K562 (cell line): Measurements from ENCODE around the gene RAB12. TPM values are rescaled to one million over a fixed set of nuclear protein-coding genes. Genes with fewer than 3 reads are reported as not detected.

ENCODE experiments used
- ATAC-seq: fragments of 200-7000 bp; cut with Tn5 transposase; 3 replicates; pipeline ENCODE4 v1.9.1; 2020; ENCODE audit warnings: moderate library complexity
- BruUV-seq: library from RNA; stranded (reverse); fragments of 400-500 nt; replicated peaks from 2 replicates; lab custom pipeline; 2021; lab: Mats Ljungman, UMichigan
- CTCF ChIA-PET: fragments of 300-600 bp; formaldehyde crosslinking; extraction: SDS; loops from one replicate; lab custom pipeline; 2021; ENCODE audit warnings: low intra/inter-chr PET ratio; lab: Yijun Ruan, JAX
- POLR2A ChIA-PET: fragments of 300-600, 350-650 bp; sonication (Branson Sonifier 250); formaldehyde crosslinking; extraction: SDS; loops from one replicate; lab custom pipeline; 2021; ENCODE audit warnings: antibody characterized with exemption, inconsistent platforms; lab: Yijun Ruan, JAX
- DNase-seq, 4 experiments: peaks; one replicate each; pipeline versions ENCODE4 v3.0.0 to v3.0.0-alpha.2; 2011 to 2018; ENCODE audit warnings: low spot score in 3 of 4, mixed read lengths in 3 of 4; ENCODE audit errors: extremely low read depth in 1 of 4
- FAIRE-seq: peaks from 2 replicates; lab custom pipeline; 2011; peaks lifted over from hg19 to GRCh38; lab: Jason Lieb, UNC
- H2AFZ ChIP-seq: 2 replicates; pipeline ENCODE4 v1.6.0; 2011; ENCODE audit warnings: low read depth, low read length, control low read depth, inconsistent platforms
- H3K27ac ChIP-seq: fragments of 200-600 bp; 3 replicates; pipeline ENCODE4 v1.8.0; 2011; ENCODE audit warnings: low read depth, mild to moderate bottlenecking, control low read depth, inconsistent platforms, low read length, moderate library complexity, mixed read lengths; ENCODE audit errors: extremely low read depth
- H3K27me3 ChIP-seq, 2 experiments: fragments of 300-600 bp in 1 of 2; 2 replicates in 1 of 2; 3 replicates in 1 of 2; pipeline versions ENCODE4 v1.6.0 to v1.8.0; 2011; ENCODE audit warnings: inconsistent platforms in 2 of 2, low read length in 2 of 2, mild to moderate bottlenecking in 1 of 2, mixed read lengths in 1 of 2, moderate library complexity in 1 of 2; ENCODE audit not compliant: control insufficient read depth in 2 of 2, insufficient read depth in 2 of 2
- H3K36me3 ChIP-seq: fragments of 300-600 bp; 3 replicates; pipeline ENCODE4 v1.8.0; 2011; ENCODE audit warnings: mild to moderate bottlenecking, low read length, inconsistent platforms; ENCODE audit not compliant: control insufficient read depth, insufficient read depth
- H3K4me1 ChIP-seq, 2 experiments: fragments of 200-600 bp in 1 of 2; replicated peaks in 1 of 2; 2 replicates in 1 of 2; 3 replicates in 1 of 2; pipeline versions ENCODE4 v1.5.1 to v1.8.0; 2011; ENCODE audit warnings: inconsistent platforms in 2 of 2, low read length in 2 of 2, mild to moderate bottlenecking in 1 of 2, mixed read lengths in 1 of 2, moderate library complexity in 1 of 2; ENCODE audit not compliant: control insufficient read depth in 2 of 2, insufficient read depth in 2 of 2
- H3K4me2 ChIP-seq: 2 replicates; pipeline ENCODE4 v1.6.1; 2011; ENCODE audit warnings: low read length, control low read depth, inconsistent platforms, mixed read lengths; ENCODE audit not compliant: insufficient read depth
- H3K4me3 ChIP-seq: fragments of 200-600 bp; sonication (generic), shearing (Covaris generic); 2 replicates; pipeline ENCODE4 v1.5.1; 2016; ENCODE audit warnings: control low read depth, inconsistent platforms
- H3K79me2 ChIP-seq: fragments of 200-600 bp; 3 replicates; pipeline ENCODE4 v1.8.0; 2011; ENCODE audit warnings: low read length, inconsistent platforms; ENCODE audit not compliant: control insufficient read depth, insufficient read depth
- H3K9ac ChIP-seq, 2 experiments: 2 replicates each; pipeline versions ENCODE4 v1.6.0 to v1.6.1; 2011; ENCODE audit warnings: low read depth in 2 of 2, low read length in 2 of 2, control low read depth in 1 of 2, inconsistent platforms in 1 of 2, mild to moderate bottlenecking in 1 of 2, mixed read lengths in 1 of 2; ENCODE audit not compliant: insufficient read depth in 1 of 2
- H3K9me1 ChIP-seq: one replicate; pipeline ENCODE4 v1.6.0; 2011; ENCODE audit warnings: inconsistent platforms, mild to moderate bottlenecking, low read length, moderate library complexity; ENCODE audit not compliant: control insufficient read depth, insufficient read depth
- H3K9me3 ChIP-seq: replicated peaks from 2 replicates; pipeline ENCODE4 v1.5.1; 2011; ENCODE audit warnings: low read depth, low read length, inconsistent platforms; ENCODE audit not compliant: control insufficient read depth, insufficient read depth
- H4K20me1 ChIP-seq: replicated peaks from 2 replicates; pipeline ENCODE4 v1.6.1; 2011; ENCODE audit warnings: low read length, inconsistent platforms, mixed read lengths; ENCODE audit not compliant: control insufficient read depth, insufficient read depth
- BHLHE40 ChIP-seq: IDR thresholded peaks from 2 replicates; pipeline ENCODE4 v1.6.1; 2011; ENCODE audit warnings: low read length, improper control_type of control experiment
- CTCF ChIP-seq, 3 experiments: IDR thresholded peaks in 2 of 3; conservative IDR thresholded peaks in 1 of 3; 2 replicates each; pipeline ENCODE4 v1.5.1; 2011 to 2012; ENCODE audit warnings: low read length in 3 of 3, mild to moderate bottlenecking in 3 of 3, control low read depth in 2 of 3, improper control_type of control experiment in 1 of 3, inconsistent platforms in 1 of 3, low read depth in 1 of 3, mixed read lengths in 1 of 3, moderate library complexity in 1 of 3; ENCODE audit not compliant: insufficient read depth in 2 of 3
- FOXM1 ChIP-seq, 2 experiments: fragments of 450-650 bp in 1 of 2; sonication (generic) in 1 of 2; formaldehyde crosslinking in 1 of 2; IDR thresholded peaks; 2 replicates each; pipeline versions ENCODE4 v1.6.1 to v1.9.0; 2017 to 2022; ENCODE audit warnings: low read depth in 2 of 2, mild to moderate bottlenecking in 2 of 2, missing genetic modification reagents in 1 of 2, moderate library complexity in 1 of 2
- GABPB2 ChIP-seq: fragments of 250-450 bp; sonication (Bioruptor Pico); conservative IDR thresholded peaks from 2 replicates; pipeline ENCODE4 v1.5.1; 2021; ENCODE audit warnings: mild to moderate bottlenecking
- HCFC1 ChIP-seq: IDR thresholded peaks from 2 replicates; pipeline ENCODE4 v1.6.1; 2012; ENCODE audit warnings: low read depth, low read length, improper control_type of control experiment
- MYNN ChIP-seq, 2 experiments: sonication (generic); formaldehyde crosslinking in 1 of 2; IDR thresholded peaks; 2 replicates each; pipeline versions ENCODE4 v1.5.0 to v1.6.1; 2016 to 2020; ENCODE audit warnings: antibody characterized with exemption in 1 of 2, missing genetic modification reagents in 1 of 2
- NELFE ChIP-seq: IDR thresholded peaks from 2 replicates; pipeline ENCODE4 v1.6.1; 2011; ENCODE audit warnings: mild to moderate bottlenecking; ENCODE audit not compliant: insufficient read depth, insufficient read length
- NFIX ChIP-seq: fragments of 250-450 bp; sonication (Bioruptor Pico); IDR thresholded peaks from 2 replicates; pipeline ENCODE4 v1.4.0; 2020; ENCODE audit warnings: low read depth, mild to moderate bottlenecking, moderate library complexity
- RFX5 ChIP-seq: IDR thresholded peaks from 2 replicates; pipeline ENCODE4 v1.6.1; 2011; ENCODE audit warnings: low read depth, mild to moderate bottlenecking, improper control_type of control experiment, low read length
- ZNF3 ChIP-seq: fragments of 250-450 bp; sonication (Bioruptor Pico); IDR thresholded peaks from 2 replicates; pipeline ENCODE4 v1.5.0; 2021; ENCODE audit warnings: mild to moderate bottlenecking, moderate library complexity
- ZNF830 ChIP-seq: fragments of 250-450 bp; sonication (Bioruptor Pico); IDR thresholded peaks from 2 replicates; pipeline ENCODE4 v1.5.0; 2021; ENCODE audit warnings: mild to moderate bottlenecking
- WGBS: fragments of 100-300 bp; shearing (Covaris generic); methylation state at CpG from one replicate; pipeline ENCODE4 v1.1.6; 2016; ENCODE audit warnings: low coverage, mixed read lengths; ENCODE audit not compliant: insufficient coverage; ENCODE audit errors: missing lambda C conversion rate; 5-methylcytosine and 5-hydroxymethylcytosine counted together
- in situ Hi-C: fragments of 300-500 bp; cut with MboI; formaldehyde crosslinking; loops from 4 replicates; pipeline ENCODE4 v1.15.0; 2018; ENCODE audit warnings: inconsistent platforms, mixed read lengths
- intact Hi-C: fragments of 100-400 bp; cut with micrococcal nuclease; formaldehyde crosslinking; loops from 2 replicates; pipeline ENCODE4 v1.14.2; 2022
- polyA plus RNA-seq, 8 experiments: library from polyadenylated mRNA; depleted of rRNA in 4 of 8; stranded (reverse) in 5 of 8; unstranded in 3 of 8; fragments of >200 nt; fragmentation: Nextera tagmentation in 2 of 8; fragmentation: Illumina TruSeq in 1 of 8; extraction: Ambion mirVana in 2 of 8; extraction: Trizol in 1 of 8; gene quantifications; 2 replicates each; pipeline versions ENCODE4 v1.2.1 to v1.2.3, GENCODE V29; 2011 to 2014; ENCODE audit warnings: inconsistent platforms in 1 of 8, missing spikeins in 1 of 8
- total RNA-seq, 7 experiments: library from RNA; depleted of rRNA in 6 of 7; stranded (reverse); fragments of >200 nt in 6 of 7; fragmentation: Illumina TruSeq in 2 of 7; extraction: Trizol in 2 of 7; gene quantifications; 2 replicates each; pipeline versions ENCODE4 v1.2.1 to v1.2.3, GENCODE V29; 2011 to 2021; ENCODE audit warnings: low replicate concordance in 1 of 7
- TF ChIP-seq, protein P1 (sequence below): fragments of 250-450 bp; sonication (Bioruptor Pico); IDR thresholded peaks from 2 replicates; pipeline ENCODE4 v1.8.0; 2022; ENCODE audit warnings: moderate library complexity, mild to moderate bottlenecking, inconsistent platforms

Gene RAB12
- total and polyA plus RNA-seq, 9 of the 15 experiments (the other 6 are each of a cell fraction or from before 2014, with no cell fraction given): 0.48 to 21.6 (median 18.8) TPM

GRCh38 chr18:8659609-8660242 lies 50.5 kb downstream of the RAB12 start:
- Histone ChIP-seq H3K4me1 (peaks cover 15 to 19% of the 10 kb centered on the region in 2 experiments; a peak in 3 of 5 replicates), H4K20me1 (no peaks in the 10 kb centered on the region), H3K4me2 (no peak overlapping the region), H3K4me3 (no peak overlapping the region), H3K36me3 (no peaks in the 10 kb centered on the region), H3K27ac (no peak overlapping the region), H2AFZ (peak overlapping the region; percentile 74), H3K9me1 (no peaks in the 10 kb centered on the region), H3K9ac (peak overlapping the region in 1 of 2 experiments; percentile 64; a peak in 2 of 4 replicates), H3K9me3 (no peaks in the 10 kb centered on the region), H3K79me2 (no peaks in the 10 kb centered on the region), H3K27me3 (peaks cover 0 to 14% of the 10 kb centered on the region in 2 experiments; a peak in 3 of 5 replicates)
- intact Hi-C loops: loop anchor here (10.0 kb wide), 1 partner anchor 225 kb away; no protein-coding TSS in a partner anchor
- ATAC-seq: peak; percentile 50
- no TSS peak for BruUV-seq
- ChIA-PET POLR2A (interaction anchor here (0.6 to 1.4 kb wide), 6 partner anchors 13 to 450 kb away, joined by 3 to 5 read pairs (median 3); no protein-coding TSS in a partner anchor), CTCF (no interaction called here)
- FAIRE-seq: no peak
- WGBS: 43% methylated on average over 30 of the region's 36 CpGs
- peak in 2 of 4 experiments; percentile 42 to 53 for DNase-seq
- in situ Hi-C loops: loop anchor here (5.0 to 25.0 kb wide), 2 partner anchors 323 to 853 kb away; no protein-coding TSS in a partner anchor
- TF ChIP-seq FOXM1 (IDR thresholded peaks at IDR 0.05; ENCODE audit: low read depth): no peak
- TF ChIP-seq FOXM1 (CRISPR knock-in tag; IDR thresholded peaks at IDR 0.05; ENCODE audit: low read depth): no peak
- no peak for TF ChIP-seq ZNF3 (CRISPR knock-in tag)
- TF ChIP-seq, protein P1, sequence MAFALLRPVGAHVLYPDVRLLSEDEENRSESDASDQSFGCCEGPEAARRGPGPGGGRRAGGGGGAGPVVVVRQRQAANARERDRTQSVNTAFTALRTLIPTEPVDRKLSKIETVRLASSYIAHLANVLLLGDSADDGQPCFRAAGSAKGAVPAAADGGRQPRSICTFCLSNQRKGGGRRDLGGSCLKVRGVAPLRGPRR (CRISPR knock-in tag): no peak
- TF ChIP-seq NFIX (CRISPR knock-in tag): no peak
- TF ChIP-seq RFX5: no peak
- TF ChIP-seq BHLHE40: peak; percentile 48; the same call in 1 of the 2 replicates
- TF ChIP-seq CTCF (IDR thresholded peaks at IDR 0.05 in 2 of 3, conservative IDR thresholded peaks at IDR 0.05 in 1 of 3; ENCODE audit: insufficient read depth in 2 of 3, low read depth in 1 of 3, low read length in 3 of 3): no peak
- no peak for TF ChIP-seq NELFE
- no peak for TF ChIP-seq MYNN (IDR thresholded peaks at IDR 0.05)
- no peak for TF ChIP-seq MYNN (CRISPR knock-in tag; IDR thresholded peaks at IDR 0.05)
- no peak for TF ChIP-seq ZNF830 (CRISPR knock-in tag)
- TF ChIP-seq HCFC1: no peak
- no peak for TF ChIP-seq GABPB2 (CRISPR knock-in tag)
